C4-2B (cell line): ENCODE data around the gene ZNF20.

Experiments used
- H3K27ac ChIP-seq: fragments of 450-650 bp; 2 replicates; pipeline ENCODE4 v1.5.1; 2017
- CTCF ChIP-seq: fragments of 450-650 bp; conservative IDR thresholded peaks from 2 replicates; pipeline ENCODE4 v1.5.1; 2017; ENCODE audit warnings: mild to moderate bottlenecking
- ZFX ChIP-seq: fragments of 450-650 bp; IDR thresholded peaks from 2 replicates; pipeline ENCODE4 v1.6.1; 2017

The ZNF20 gene

GRCh38 chr19:12139269-12139668, 881 bp downstream of the ZNF20 start:
- TF ChIP-seq ZFX (no peak), CTCF (no peak)
- no peak overlapping the region for H3K27ac ChIP-seq

GRCh38 chr19:12137221-12137940, 2.8 kb downstream of the ZNF20 start:
- no peak for TF ChIP-seq CTCF
- no peak for TF ChIP-seq ZFX
- no peak overlapping the region for H3K27ac ChIP-seq

GRCh38 chr19:12133069-12133468, 7.1 kb downstream of the ZNF20 start:
- no peak overlapping the region for H3K27ac ChIP-seq
- TF ChIP-seq CTCF = no peak
- TF ChIP-seq ZFX = no peak

DNA sequence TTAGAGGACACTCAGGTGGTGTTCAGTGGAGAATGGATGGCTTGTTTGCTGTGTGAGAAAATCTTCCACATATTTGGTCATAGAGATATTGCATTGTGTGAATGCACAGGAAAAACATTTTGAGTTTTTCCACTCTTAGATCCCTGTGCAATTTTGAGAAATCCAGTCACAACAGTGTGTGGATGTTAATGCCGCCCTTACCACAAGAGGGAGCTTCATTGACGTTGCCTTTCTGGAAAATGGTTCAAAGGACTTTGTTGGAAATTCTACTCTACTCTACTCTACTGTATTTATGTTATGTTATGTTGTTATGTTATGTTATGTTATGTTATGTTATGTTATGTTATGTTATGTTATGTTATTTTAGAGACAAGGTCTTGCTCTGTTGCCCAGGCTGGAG, 13.4 kb downstream of the ZNF20 start:
- no peak overlapping the region for H3K27ac ChIP-seq
- TF ChIP-seq ZFX (no peak), CTCF (peak; percentile 77)

- H3K27ac ChIP-seq = no peak overlapping the region
- no peak for TF ChIP-seq ZFX
- no peak; the same call in 1 of the 2 replicates for TF ChIP-seq CTCF
Measured at GRCh38 chr19:12117201-12117970, 22.8 kb downstream of the ZNF20 start.

GRCh38 chr19:12113121-12113520, 27.0 kb downstream of the ZNF20 start:
- TF ChIP-seq CTCF = no peak
- no peak for TF ChIP-seq ZFX
- H3K27ac ChIP-seq = no peak overlapping the region

GRCh38 chr19:12112701-12113100, 27.4 kb downstream of the ZNF20 start:
- TF ChIP-seq CTCF = no peak
- no peak for TF ChIP-seq ZFX
- H3K27ac ChIP-seq = no peak overlapping the region
